PC-9 (cell line): Measurements from ENCODE around the gene CD3D. TPM values are rescaled to one million over a fixed set of nuclear protein-coding genes. Genes with fewer than 3 reads are reported as not detected.

Source experiments
- BruUV-seq: library from RNA; stranded (reverse); fragments of 400-500 nt; replicated peaks from 2 replicates; lab custom pipeline; 2021; lab: Mats Ljungman, UMichigan
- CTCF ChIA-PET: fragments of 300-600 bp; sonication (Branson Sonifier 250); formaldehyde crosslinking; loops from one replicate; lab custom pipeline; 2022; ENCODE audit warnings: antibody characterized with exemption; lab: Charles Lee
- POLR2A ChIA-PET: fragments of 300-600 bp; sonication (Branson Sonifier 250); formaldehyde crosslinking; loops from one replicate; lab custom pipeline; 2022; ENCODE audit warnings: antibody characterized with exemption; ENCODE audit not compliant: unreplicated experiment; lab: Charles Lee
- DNase-seq, 2 experiments: peaks; one replicate each; pipeline versions ENCODE4 v3.0.0 to v3.0.0-alpha.2; 2015 to 2022; ENCODE audit warnings: mixed read lengths in 1 of 2
- H2AFZ ChIP-seq: fragments of 200-600 bp; sonication (generic); 2 replicates; pipeline ENCODE4 v1.8.1; 2017; ENCODE audit warnings: antibody characterized with exemption
- H3F3A ChIP-seq: fragments of 200-600 bp; sonication (generic); 2 replicates; pipeline ENCODE4 v1.8.1; 2017; ENCODE audit warnings: antibody characterized with exemption, mild to moderate bottlenecking, low read depth; ENCODE audit not compliant: insufficient read depth
- H3K27ac ChIP-seq: fragments of 200-600 bp; sonication (generic); 2 replicates; pipeline ENCODE4 v1.6.1; 2016; ENCODE audit warnings: mixed run types
- H3K27me3 ChIP-seq: fragments of 200-600 bp; sonication (generic); 2 replicates; pipeline ENCODE4 v1.6.1; 2016; ENCODE audit warnings: low read depth, mixed run types; ENCODE audit not compliant: insufficient read depth
- H3K36me3 ChIP-seq: fragments of 200-600 bp; sonication (generic); 2 replicates; pipeline ENCODE4 v1.6.1; 2016; ENCODE audit warnings: low read depth, mixed run types
- H3K4me1 ChIP-seq: fragments of 200-600 bp; sonication (generic); replicated peaks from 2 replicates; pipeline ENCODE4 v1.6.1; 2016; ENCODE audit warnings: mixed run types; ENCODE audit not compliant: insufficient read depth
- H3K4me2 ChIP-seq: fragments of 200-600 bp; sonication (generic); 2 replicates; pipeline ENCODE4 v1.6.1; 2017; ENCODE audit warnings: mixed run types
- H3K4me3 ChIP-seq: fragments of 200-600 bp; sonication (generic); 2 replicates; pipeline ENCODE4 v1.6.1; 2016; ENCODE audit warnings: mixed run types
- H3K79me2 ChIP-seq: fragments of 200-600 bp; sonication (generic); 2 replicates; pipeline ENCODE4 v1.6.1; 2017; ENCODE audit warnings: low read depth, mixed run types
- H3K9me2 ChIP-seq: fragments of 200-600 bp; sonication (generic); 2 replicates; pipeline ENCODE4 v1.8.1; 2017; ENCODE audit warnings: mild to moderate bottlenecking; ENCODE audit not compliant: insufficient read depth
- H3K9me3 ChIP-seq: fragments of 200-600 bp; sonication (generic); 2 replicates; pipeline ENCODE4 v1.8.1; 2016; ENCODE audit warnings: low read depth; ENCODE audit not compliant: insufficient read depth
- H4K20me1 ChIP-seq: fragments of 200-600 bp; sonication (generic); 2 replicates; pipeline ENCODE4 v1.8.1; 2017; ENCODE audit not compliant: insufficient read depth
- EZH2 ChIP-seq: fragments of 200-600 bp; sonication (generic); IDR thresholded peaks from 2 replicates; pipeline ENCODE4 v1.8.0; 2017; ENCODE audit warnings: antibody characterized with exemption, low read depth
- intact Hi-C: fragments of 100-400 bp; cut with micrococcal nuclease; formaldehyde crosslinking; loops from one replicate; pipeline ENCODE4 v1.10.0; 2022; ENCODE audit not compliant: unreplicated experiment
- total RNA-seq: library from RNA; stranded (reverse); gene quantifications from 2 replicates; pipeline ENCODE4 v1.2.3, GENCODE V29; 2021
- TF ChIP-seq, protein P1 (sequence below): fragments of 200-600 bp; sonication (generic); conservative IDR thresholded peaks from 2 replicates; pipeline ENCODE4 v1.6.1; 2017; ENCODE audit warnings: mixed run types, antibody characterized with exemption, mild to moderate bottlenecking, moderate library complexity

The CD3D gene
- total RNA-seq, 1 experiment from 2014 or later, result not detected

DNA sequence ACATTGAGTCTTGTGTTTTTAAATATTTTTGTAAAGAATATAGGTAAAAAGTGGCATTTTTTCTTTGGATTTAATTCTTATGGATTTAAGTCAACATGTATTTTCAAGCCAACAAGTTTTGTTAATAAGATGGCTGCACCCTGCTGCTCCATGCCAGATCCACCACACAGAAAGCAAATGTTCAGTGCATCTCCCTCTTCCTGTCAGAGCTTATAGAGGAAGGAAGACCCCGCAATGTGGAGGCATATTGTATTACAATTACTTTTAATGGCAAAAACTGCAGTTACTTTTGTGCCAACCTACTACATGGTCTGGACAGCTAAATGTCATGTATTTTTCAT, 38.3 kb downstream of the CD3D start:
- Histone ChIP-seq H3K4me2 (no peak overlapping the region), H3K36me3 (no peaks in the 10 kb centered on the region), H3K4me3 (no peak overlapping the region), H3K4me1 (no peaks in the 10 kb centered on the region), H2AFZ (no peak overlapping the region), H3K9me2 (no peaks in the 10 kb centered on the region), H4K20me1 (no peaks in the 10 kb centered on the region), H3F3A (no peaks in the 10 kb centered on the region), H3K27ac (no peak overlapping the region), H3K27me3 (peaks cover 24% of the 10 kb centered on the region), H3K79me2 (no peaks in the 10 kb centered on the region), H3K9me3 (no peaks in the 10 kb centered on the region)
- intact Hi-C loops, result no loop called here
- BruUV-seq, result no TSS peak
- ChIA-PET CTCF (interaction anchor here (0.6 kb wide), 1 partner anchor 21 kb away, joined by 3 read pairs; no protein-coding TSS in a partner anchor), POLR2A (no interaction called here)
- TF ChIP-seq, protein P1, sequence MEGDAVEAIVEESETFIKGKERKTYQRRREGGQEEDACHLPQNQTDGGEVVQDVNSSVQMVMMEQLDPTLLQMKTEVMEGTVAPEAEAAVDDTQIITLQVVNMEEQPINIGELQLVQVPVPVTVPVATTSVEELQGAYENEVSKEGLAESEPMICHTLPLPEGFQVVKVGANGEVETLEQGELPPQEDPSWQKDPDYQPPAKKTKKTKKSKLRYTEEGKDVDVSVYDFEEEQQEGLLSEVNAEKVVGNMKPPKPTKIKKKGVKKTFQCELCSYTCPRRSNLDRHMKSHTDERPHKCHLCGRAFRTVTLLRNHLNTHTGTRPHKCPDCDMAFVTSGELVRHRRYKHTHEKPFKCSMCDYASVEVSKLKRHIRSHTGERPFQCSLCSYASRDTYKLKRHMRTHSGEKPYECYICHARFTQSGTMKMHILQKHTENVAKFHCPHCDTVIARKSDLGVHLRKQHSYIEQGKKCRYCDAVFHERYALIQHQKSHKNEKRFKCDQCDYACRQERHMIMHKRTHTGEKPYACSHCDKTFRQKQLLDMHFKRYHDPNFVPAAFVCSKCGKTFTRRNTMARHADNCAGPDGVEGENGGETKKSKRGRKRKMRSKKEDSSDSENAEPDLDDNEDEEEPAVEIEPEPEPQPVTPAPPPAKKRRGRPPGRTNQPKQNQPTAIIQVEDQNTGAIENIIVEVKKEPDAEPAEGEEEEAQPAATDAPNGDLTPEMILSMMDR, result no peak
- no peak for TF ChIP-seq EZH2
- no peak for DNase-seq

DNA sequence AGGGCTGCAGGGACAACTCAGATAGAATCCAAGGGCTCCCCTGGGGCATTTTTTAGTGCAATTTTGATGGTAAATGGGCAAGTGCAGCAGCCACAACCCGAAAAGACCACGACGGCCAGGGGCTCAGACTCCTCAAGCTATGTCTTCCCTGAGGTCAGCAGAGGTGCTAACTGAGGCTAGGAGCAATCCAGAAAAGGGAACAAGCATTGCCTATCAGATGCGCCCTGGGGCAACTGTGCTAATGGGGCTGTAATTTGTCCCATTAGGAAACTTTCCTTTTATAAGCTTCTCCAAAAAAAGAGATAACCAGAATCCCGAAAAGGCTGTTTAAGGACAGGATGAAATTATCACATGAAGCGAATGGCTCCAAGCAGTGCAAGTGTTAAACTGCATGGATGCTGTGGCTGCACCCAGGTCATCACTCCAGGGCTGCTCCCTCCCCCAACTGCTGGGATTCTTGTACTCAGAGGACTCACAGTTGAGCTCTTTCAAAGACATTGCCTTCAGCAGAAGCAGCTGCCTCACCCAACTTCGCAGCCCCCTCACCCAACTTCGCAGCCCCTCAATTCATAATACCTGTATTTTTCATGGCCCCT, 40.8 kb downstream of the CD3D start:
- no peaks in the 10 kb centered on the region for H3F3A ChIP-seq
- H3K9me3 ChIP-seq, result no peaks in the 10 kb centered on the region
- no peaks in the 10 kb centered on the region for H3K36me3 ChIP-seq
- no peaks in the 10 kb centered on the region for H3K4me1 ChIP-seq
- ChIA-PET POLR2A (no interaction called here), CTCF (interaction anchor here (0.6 kb wide), 1 partner anchor 52 kb away, joined by 3 read pairs; no protein-coding TSS in a partner anchor)
- H3K27me3 ChIP-seq, result peaks cover 24% of the 10 kb centered on the region
- H3K79me2 ChIP-seq, result no peaks in the 10 kb centered on the region
- no peak overlapping the region for H3K27ac ChIP-seq
- TF ChIP-seq, protein P1, result no peak
- TF ChIP-seq EZH2, result no peak
- intact Hi-C loops, result no loop called here
- no TSS peak for BruUV-seq
- H2AFZ ChIP-seq, result no peak overlapping the region
- no peaks in the 10 kb centered on the region for H3K9me2 ChIP-seq
- H4K20me1 ChIP-seq, result no peaks in the 10 kb centered on the region
- peak in 1 of 2 experiments; percentile 16 for DNase-seq
- H3K4me2 ChIP-seq, result no peak overlapping the region
- H3K4me3 ChIP-seq, result no peak overlapping the region

DNA sequence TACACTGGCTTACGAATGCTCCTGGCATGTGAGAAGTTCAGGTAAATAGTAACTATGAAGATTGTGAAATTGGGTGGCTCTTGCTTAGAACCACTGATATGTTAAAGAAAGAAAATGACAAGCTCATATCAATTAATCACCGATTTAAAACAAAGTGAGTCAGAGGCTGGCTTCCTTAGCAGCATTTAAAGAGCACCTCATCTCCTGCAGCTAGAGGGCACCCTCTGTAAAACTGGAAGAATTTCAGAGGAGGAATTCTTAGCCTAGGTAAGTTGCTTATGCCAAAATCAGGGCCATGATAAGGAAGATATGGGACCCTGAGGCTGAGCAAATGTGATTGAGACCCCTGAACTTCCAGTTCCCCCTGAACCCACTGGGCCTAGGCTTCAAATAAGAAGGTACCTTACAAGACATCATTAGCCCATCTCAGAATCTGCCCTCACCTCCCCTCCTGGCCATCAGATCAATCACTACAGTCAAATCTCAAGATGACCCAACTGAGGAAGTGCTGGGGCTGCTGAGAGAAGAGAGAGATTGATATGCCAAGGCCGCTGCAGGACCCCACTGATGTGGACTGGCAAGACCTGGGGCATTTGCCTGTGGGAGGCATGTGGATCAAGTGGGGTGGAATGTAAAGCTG, 46.6 kb downstream of the CD3D start:
- H2AFZ ChIP-seq, result no peak overlapping the region
- POLR2A ChIA-PET, result interaction anchor here (0.6 to 0.7 kb wide), 2 partner anchors 53 to 88 kb away, joined by 3 to 6 read pairs; no protein-coding TSS in a partner anchor
- CTCF ChIA-PET, result interaction anchor here (0.6 to 0.8 kb wide), 2 partner anchors 25 to 74 kb away, joined by 4 read pairs; no protein-coding TSS in a partner anchor
- no peaks in the 10 kb centered on the region for H3K9me3 ChIP-seq
- no peaks in the 10 kb centered on the region for H4K20me1 ChIP-seq
- no peak overlapping the region for H3K27ac ChIP-seq
- H3F3A ChIP-seq, result peaks cover 9% of the 10 kb centered on the region; the same call in 1 of the 2 replicates
- DNase-seq, result peak in 1 of 2 experiments; percentile 93
- BruUV-seq, result no TSS peak
- no peaks in the 10 kb centered on the region for H3K9me2 ChIP-seq
- no peaks in the 10 kb centered on the region for H3K36me3 ChIP-seq
- H3K79me2 ChIP-seq, result no peaks in the 10 kb centered on the region
- intact Hi-C loops, result loop anchor here (1.0 to 2.0 kb wide), 2 partner anchors 57 to 193 kb away; no protein-coding TSS in a partner anchor
- no peak overlapping the region for H3K4me3 ChIP-seq
- H3K4me1 ChIP-seq, result peaks cover 11% of the 10 kb centered on the region
- peaks cover 2% of the 10 kb centered on the region; the same call in 1 of the 2 replicates for H3K27me3 ChIP-seq
- no peak for TF ChIP-seq EZH2
- TF ChIP-seq, protein P1, result peak; percentile 87
- no peak overlapping the region for H3K4me2 ChIP-seq
